ENCODE results near the gene RASIP1. TPM values are rescaled to one million over a fixed set of nuclear protein-coding genes. Genes with fewer than 3 reads are reported as not detected.

The RASIP1 gene
- total and polyA plus RNA-seq, 2 of the 8 experiments (the other 6 are each of a cell fraction or from before 2014, with no cell fraction given): 9.3 to 11.4 TPM

DNA sequence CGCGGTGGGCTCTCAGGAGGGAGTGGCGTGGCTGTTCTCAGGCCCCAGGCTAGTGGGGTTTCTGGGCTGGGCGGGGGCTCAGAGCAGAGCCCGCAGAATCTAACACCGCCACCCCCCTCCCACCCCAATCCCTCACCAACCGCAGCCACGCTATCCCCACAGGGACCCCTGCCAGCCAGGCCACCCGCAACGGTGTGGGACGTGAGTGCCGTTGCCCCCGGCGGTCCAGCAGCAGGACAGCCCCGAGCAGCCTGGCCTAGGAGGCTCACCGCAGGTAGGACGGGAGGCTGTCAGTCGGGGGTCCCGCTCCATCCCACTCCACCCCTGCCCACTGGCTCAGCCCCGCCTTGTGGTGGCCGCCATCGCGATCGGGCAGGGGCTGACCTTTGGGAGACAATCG, 67.4 kb downstream of the RASIP1 start, which contains the start of gene NTN5:
NTN5 (minus strand) TSS at position 24 of the 400 bp plus-strand sequence. CDS start 2,031 bp downstream, outside the sequence.
- H3K14ac ChIP-seq (ENCODE audit: insufficient read length): no peak within 1 kb of the TSS
- peaks cover 0 to 5% (median 3%) of the 10 kb centered on the region in 4 experiments; a peak in 2 of 7 replicates for H3K27me3 ChIP-seq (replicated peaks in 1 of 4; ENCODE audit: control insufficient read depth in 3 of 4, extremely low read depth in 1 of 4, insufficient read depth in 3 of 4, low read length in 3 of 4)
- H3K4me1 ChIP-seq (replicated peaks in 1 of 4; ENCODE audit: control insufficient read depth in 3 of 4, insufficient read depth in 4 of 4, low read length in 3 of 4): peaks cover 2 to 23% (median 19%) of the 10 kb centered on the region in 4 experiments
- peak within 1 kb of the TSS; percentile 91 for H3K4ac ChIP-seq (replicated peaks; ENCODE audit: insufficient read length, low read depth, low read length)
- no peaks in the 10 kb centered on the region; a peak in 1 of 4 replicates for H3K79me2 ChIP-seq (ENCODE audit: control insufficient read depth in 1 of 2, insufficient read depth in 2 of 2, low read length in 2 of 2)
- H4K8ac ChIP-seq (ENCODE audit: extremely low read depth, insufficient read depth, low read length): peak within 1 kb of the TSS; percentile 90
- no peak within 1 kb of the TSS for H3K56ac ChIP-seq (replicated peaks; ENCODE audit: insufficient read length, low read depth, low read length)
- H3K36me3 ChIP-seq (ENCODE audit: control insufficient read depth in 2 of 4, insufficient read depth in 4 of 4, low read length in 3 of 4): no peaks in the 10 kb centered on the region
- peak within 1 kb of the TSS; percentile 91 for H4K91ac ChIP-seq (replicated peaks; ENCODE audit: insufficient read length, low read length)
- WGBS, 2 experiments (ENCODE audit: extremely low coverage in 1 of 2, insufficient coverage in 1 of 2, insufficient read length in 1 of 2, insufficient replicate concordance in 2 of 2, low coverage in 1 of 2, low lambda C conversion rate in 2 of 2, missing lambda C conversion rate in 1 of 2): 70% methylated on average over 21 of the region's 25 CpGs; no CpG with 5 or more reads in 1 of the 2 experiments
- H3K79me1 ChIP-seq (ENCODE audit: low read depth, low read length): no peaks in the 10 kb centered on the region
- H3K18ac ChIP-seq (ENCODE audit: extremely low read depth, low read length): peak within 1 kb of the TSS; percentile 71
- FAIRE-seq (no peak), DNase-seq (ENCODE audit: low read depth in 1 of 2, low spot score in 2 of 2) (no peak)
- H2AK5ac ChIP-seq (ENCODE audit: low read depth, low read length): no peak within 1 kb of the TSS
- ChIA-PET CTCF (ENCODE audit: partially characterized antibody) (interaction anchor here (1.5 to 5.8 kb wide), 8 partner anchors 21 to 139 kb away, joined by 5 to 59 read pairs (median 22); partner anchors contain the start of genes CA11 and FUT2), POLR2A (ENCODE audit: partially characterized antibody) (interaction anchor here (0.8 to 2.0 kb wide), 7 partner anchors 9 to 241 kb away, joined by 3 to 16 read pairs (median 3); partner anchors contain the start of genes CA11 and FUT2)
- peak within 1 kb of the TSS; percentile 91; the same call in 1 of the 2 replicates for H2BK5ac ChIP-seq (ENCODE audit: low read depth, low read length)
- H3K4me3 ChIP-seq (ENCODE audit: extremely low read depth in 1 of 4, insufficient read depth in 2 of 4, low read depth in 3 of 4, low read length in 4 of 4): peak within 1 kb of the TSS in 1 of 4 experiments; percentile 15; a peak in 1 of 8 replicates
- H2BK12ac ChIP-seq (ENCODE audit: low read depth, low read length): peak within 1 kb of the TSS; percentile 95; the same call in 1 of the 2 replicates
- peak within 1 kb of the TSS; percentile 93; the same call in 1 of the 2 replicates for H2BK20ac ChIP-seq (ENCODE audit: low read length)
- H3K27ac ChIP-seq (ENCODE audit: low read depth, low read length): no peak within 1 kb of the TSS
- H2BK15ac ChIP-seq (ENCODE audit: low read length): peak within 1 kb of the TSS; percentile 81; the same call in 1 of the 2 replicates
- no peak within 1 kb of the TSS for H4K5ac ChIP-seq (ENCODE audit: insufficient read length, low read depth, low read length)
- no peak within 1 kb of the TSS for H2BK120ac ChIP-seq (replicated peaks; ENCODE audit: low read depth, low read length)
- H3K23ac ChIP-seq (ENCODE audit: insufficient read length): no peak within 1 kb of the TSS
- H4K20me1 ChIP-seq (replicated peaks in 1 of 2; ENCODE audit: control insufficient read depth in 1 of 2, insufficient read depth in 2 of 2, low read length in 2 of 2): peaks cover 0 to 4% of the 10 kb centered on the region in 2 experiments
- H3K4me2 ChIP-seq (ENCODE audit: insufficient read depth in 1 of 2, low read depth in 2 of 2, low read length in 2 of 2): peak within 1 kb of the TSS; percentile 18 to 38; a peak in 2 of 4 replicates
- no peak within 1 kb of the TSS for H3K9ac ChIP-seq (replicated peaks in 1 of 4; ENCODE audit: extremely low read depth in 1 of 4, low read depth in 3 of 4, low read length in 3 of 4)
- H3K9me3 ChIP-seq (ENCODE audit: insufficient read depth in 2 of 2, low read depth in 1 of 2, low read length in 1 of 2): peaks cover 0 to 3% of the 10 kb centered on the region in 2 experiments; a peak in 1 of 4 replicates
- peak within 1 kb of the TSS; percentile 73; the same call in 1 of the 2 replicates for H2AFZ ChIP-seq (ENCODE audit: low read length)
- H3K23me2 ChIP-seq (ENCODE audit: low read depth, low read length): peaks cover 24% of the 10 kb centered on the region; the same call in 1 of the 2 replicates
- TF ChIP-seq CBX8 (IDR thresholded peaks at IDR 0.05; ENCODE audit: borderline replicate concordance, low read depth, low read length): no peak
- TF ChIP-seq, protein P1, sequence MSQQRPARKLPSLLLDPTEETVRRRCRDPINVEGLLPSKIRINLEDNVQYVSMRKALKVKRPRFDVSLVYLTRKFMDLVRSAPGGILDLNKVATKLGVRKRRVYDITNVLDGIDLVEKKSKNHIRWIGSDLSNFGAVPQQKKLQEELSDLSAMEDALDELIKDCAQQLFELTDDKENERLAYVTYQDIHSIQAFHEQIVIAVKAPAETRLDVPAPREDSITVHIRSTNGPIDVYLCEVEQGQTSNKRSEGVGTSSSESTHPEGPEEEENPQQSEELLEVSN (IDR thresholded peaks at IDR 0.05): no peak
- no peak for TF ChIP-seq TBP (IDR thresholded peaks at IDR 0.05; ENCODE audit: low read depth, low read length)

Data from H1 (cell line).